Cardiac septum (tissue), 1 donor: Measurements from ENCODE around the gene USE1. TPM values are rescaled to one million over a fixed set of nuclear protein-coding genes. Genes with fewer than 3 reads are reported as not detected.

Experiments
- total RNA-seq: library from RNA; stranded (reverse); fragmentation: NEBNext Ultra II Directional; extraction: Animal tissue kit (Norgen Biotek cat#: 25700); gene quantifications from one replicate; pipeline ENCODE4 v1.2.1, GENCODE V29; 2021
- donor health status: DM: no; HTN: no; CAD: no.

The USE1 gene
- total RNA-seq, 1 donor from 2014 or later = 29.1 TPM

Other genes starting within 250 kb of the USE1 start
- 7.1 TPM for gene CPAMD8, start 188.5 kb upstream of the USE1 start, total RNA-seq
- 2.6 TPM for gene HAUS8, start 139.9 kb upstream of the USE1 start, total RNA-seq
- 35.6 TPM for gene MYO9B, start 139.6 kb upstream of the USE1 start, total RNA-seq
- 18.8 TPM for gene OCEL1, start 10.9 kb downstream of the USE1 start, total RNA-seq
- gene NR2F6, start 30.6 kb downstream of the USE1 start, total RNA-seq = 50.5 TPM
- 4.7 TPM for gene USHBP1, start 49.4 kb downstream of the USE1 start, total RNA-seq
- gene BABAM1, start 52.1 kb downstream of the USE1 start, total RNA-seq = 70.5 TPM
- gene ANKLE1, start 66.5 kb downstream of the USE1 start, total RNA-seq = 0.30 TPM
- 8.6 TPM for gene ABHD8, start 88.1 kb downstream of the USE1 start, total RNA-seq
- 136 TPM for gene MRPL34, start 90.5 kb downstream of the USE1 start, total RNA-seq
- 38.8 TPM for gene DDA1, start 94.2 kb downstream of the USE1 start, total RNA-seq
- gene ANO8, start 119.5 kb downstream of the USE1 start, total RNA-seq = 7.3 TPM
- 9.8 TPM for gene GTPBP3, start 122.2 kb downstream of the USE1 start, total RNA-seq
- 32.8 TPM for gene PLVAP, start 162.0 kb downstream of the USE1 start, total RNA-seq
- 0.40 TPM for gene CCDC194, start 178.8 kb downstream of the USE1 start, total RNA-seq
- 29.8 TPM for gene BST2, start 190.3 kb downstream of the USE1 start, total RNA-seq
- 14.3 TPM for gene MVB12A, start 204.7 kb downstream of the USE1 start, total RNA-seq
- gene TMEM221, start 233.3 kb downstream of the USE1 start, total RNA-seq = not detected
- gene NXNL1, start 245.6 kb downstream of the USE1 start, total RNA-seq = 0.59 TPM